GM12891 (cell line): ENCODE results near the gene PRKRIP1.

ENCODE experiments used
- POLR2A ChIP-seq: IDR thresholded peaks from 2 replicates; pipeline ENCODE4 v1.6.1; 2011; ENCODE audit warnings: low read depth, low read length, control low read depth
- TAF1 ChIP-seq: IDR thresholded peaks from 2 replicates; pipeline ENCODE4 v1.6.1; 2011; ENCODE audit warnings: low read depth, low read length, control low read depth

GRCh38 chr7:102469351-102469971 is 73.3 kb downstream of the PRKRIP1 start:
- no peak for TF ChIP-seq TAF1
- TF ChIP-seq POLR2A = no peak
